A549 (cell line): ENCODE data around the gene NTRK3.

ENCODE experiments used
- CEBPB ChIP-seq, 2 experiments: fragments of >200 bp in 1 of 2; sonication (Bioruptor Twin) in 1 of 2; formaldehyde crosslinking in 1 of 2; IDR thresholded peaks; 2 replicates each; pipeline ENCODE4 v1.6.1; 2012 to 2016
- EHMT2 ChIP-seq: fragments of 200-600 bp; sonication (generic); IDR thresholded peaks from 2 replicates; pipeline ENCODE4 v1.6.1; 2016; ENCODE audit warnings: antibody characterized with exemption, low read depth, mild to moderate bottlenecking, moderate library complexity
- EP300 ChIP-seq, 2 experiments: fragments of >200 bp; sonication (Bioruptor Twin); formaldehyde crosslinking; IDR thresholded peaks; 2 replicates in 1 of 2; 3 replicates in 1 of 2; pipeline ENCODE4 v1.6.1; 2016 to 2017
- POLR2A ChIP-seq: IDR thresholded peaks from 2 replicates; pipeline ENCODE4 v1.6.1; 2012; ENCODE audit warnings: mild to moderate bottlenecking, low read length
- RAD21 ChIP-seq, 2 experiments: fragments of >200 bp in 1 of 2; sonication (Bioruptor Twin) in 1 of 2; formaldehyde crosslinking in 1 of 2; IDR thresholded peaks in 1 of 2; conservative IDR thresholded peaks in 1 of 2; 2 replicates in 1 of 2; 3 replicates in 1 of 2; pipeline ENCODE4 v1.6.1; 2012 to 2018; ENCODE audit warnings: inconsistent platforms in 1 of 2
- RARB ChIP-seq: fragments of 250-450 bp; sonication (Bioruptor Pico); IDR thresholded peaks from 2 replicates; pipeline ENCODE4 v1.8.0; 2021; ENCODE audit warnings: mild to moderate bottlenecking, moderate library complexity
- TF ChIP-seq, protein P1 (sequence below): fragments of >200 bp; sonication (Bioruptor Twin); formaldehyde crosslinking; IDR thresholded peaks from 3 replicates; pipeline ENCODE4 v1.5.1; 2016

DNA sequence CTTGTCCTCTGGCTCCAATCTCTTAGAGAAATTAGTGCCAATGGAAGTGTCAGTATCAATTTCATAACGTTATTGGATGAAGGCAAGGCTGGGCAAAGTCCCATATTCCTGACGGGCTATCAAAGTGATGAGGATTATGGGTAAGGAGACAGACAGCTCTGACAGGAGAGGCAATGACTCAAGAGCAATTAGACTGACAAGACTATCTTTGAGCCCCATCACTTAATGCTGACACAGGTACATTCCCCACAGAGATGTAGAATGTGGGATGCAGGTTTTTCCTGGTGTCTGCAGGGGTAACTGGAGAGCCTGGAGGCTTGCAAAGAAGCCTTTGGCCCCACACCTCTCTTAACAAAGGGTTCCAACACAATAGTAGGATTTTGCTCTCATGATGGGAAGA, 208.3 kb downstream of the NTRK3 start:
- TF ChIP-seq RARB, result no peak
- TF ChIP-seq, protein P1, sequence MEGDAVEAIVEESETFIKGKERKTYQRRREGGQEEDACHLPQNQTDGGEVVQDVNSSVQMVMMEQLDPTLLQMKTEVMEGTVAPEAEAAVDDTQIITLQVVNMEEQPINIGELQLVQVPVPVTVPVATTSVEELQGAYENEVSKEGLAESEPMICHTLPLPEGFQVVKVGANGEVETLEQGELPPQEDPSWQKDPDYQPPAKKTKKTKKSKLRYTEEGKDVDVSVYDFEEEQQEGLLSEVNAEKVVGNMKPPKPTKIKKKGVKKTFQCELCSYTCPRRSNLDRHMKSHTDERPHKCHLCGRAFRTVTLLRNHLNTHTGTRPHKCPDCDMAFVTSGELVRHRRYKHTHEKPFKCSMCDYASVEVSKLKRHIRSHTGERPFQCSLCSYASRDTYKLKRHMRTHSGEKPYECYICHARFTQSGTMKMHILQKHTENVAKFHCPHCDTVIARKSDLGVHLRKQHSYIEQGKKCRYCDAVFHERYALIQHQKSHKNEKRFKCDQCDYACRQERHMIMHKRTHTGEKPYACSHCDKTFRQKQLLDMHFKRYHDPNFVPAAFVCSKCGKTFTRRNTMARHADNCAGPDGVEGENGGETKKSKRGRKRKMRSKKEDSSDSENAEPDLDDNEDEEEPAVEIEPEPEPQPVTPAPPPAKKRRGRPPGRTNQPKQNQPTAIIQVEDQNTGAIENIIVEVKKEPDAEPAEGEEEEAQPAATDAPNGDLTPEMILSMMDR, result no peak
- TF ChIP-seq EHMT2, result no peak
- no peak for TF ChIP-seq POLR2A
- no peak for TF ChIP-seq RAD21 (conservative IDR thresholded peaks at IDR 0.05 in 1 of 2, IDR thresholded peaks at IDR 0.05 in 1 of 2)
- no peak for TF ChIP-seq EP300 (IDR thresholded peaks at IDR 0.05)
- no peak for TF ChIP-seq CEBPB (IDR thresholded peaks at IDR 0.05)
